Measurements from ENCODE around the gene ITPK1. TPM values are rescaled to one million over a fixed set of nuclear protein-coding genes. Genes with fewer than 3 reads are reported as not detected.
A peak's percentile ranks its signal among the peaks of the same experiment; 100 is the strongest.

The ITPK1 gene
- polyA plus RNA-seq, 1 of the 3 experiments (the other 2 are of a cell fraction) = 23.2 TPM

- DNase-seq = no peak
- no peak overlapping the region for H3K4me3 ChIP-seq (ENCODE audit: low read depth in 2 of 2, low read length in 1 of 2)
- no peaks in the 10 kb centered on the region for H3K27me3 ChIP-seq (ENCODE audit: insufficient read depth)
- H3K79me2 ChIP-seq (ENCODE audit: insufficient read depth) = no peaks in the 10 kb centered on the region
- H3K4me1 ChIP-seq (ENCODE audit: control insufficient read depth in 1 of 2, insufficient read depth in 2 of 2, low read depth in 1 of 2, low read length in 1 of 2) = peaks cover 0 to 67% of the 10 kb centered on the region in 2 experiments; a peak in 1 of 4 replicates
- 86% methylated on average over 17 of the region's 35 CpGs for WGBS (ENCODE audit: low lambda C conversion rate)
- CTCF ChIA-PET = interaction anchor here (0.7 to 4.0 kb wide), 8 partner anchors 9 to 200 kb away, joined by 3 to 34 read pairs (median 4); no protein-coding TSS in a partner anchor
- no peaks in the 10 kb centered on the region for H4K20me1 ChIP-seq (ENCODE audit: insufficient read depth)
- no peak overlapping the region for H2AFZ ChIP-seq (ENCODE audit: low read depth)
- POLR2A ChIA-PET = interaction anchor here (0.6 to 5.3 kb wide), 15 partner anchors 9 to 537 kb away, joined by 3 to 141 read pairs (median 3); partner anchors contain the start of gene CHGA
- H3F3A ChIP-seq (replicated peaks; ENCODE audit: insufficient read depth) = no peaks in the 10 kb centered on the region
- peaks cover 0 to 2% of the 10 kb centered on the region in 2 experiments for H3K36me3 ChIP-seq (replicated peaks in 1 of 2; ENCODE audit: control insufficient read depth in 1 of 2, insufficient read depth in 2 of 2, low read length in 1 of 2)
- no peaks in the 10 kb centered on the region for H3K9me2 ChIP-seq
- H3K27ac ChIP-seq (ENCODE audit: low read depth in 2 of 2, low read length in 1 of 2) = peak overlapping the region in 1 of 2 experiments; percentile 72; a peak in 2 of 4 replicates
- no peak overlapping the region for H3K9ac ChIP-seq
- no peaks in the 10 kb centered on the region for H3K9me3 ChIP-seq
- H3K4me2 ChIP-seq = no peak overlapping the region
- TF ChIP-seq FOSL2 (IDR thresholded peaks at IDR 0.05; ENCODE audit: borderline replicate concordance, low read depth) (no peak), USF1 (IDR thresholded peaks at IDR 0.05; ENCODE audit: borderline replicate concordance, low read depth) (no peak), ELF1 (IDR thresholded peaks at IDR 0.05) (no peak), REST (IDR thresholded peaks at IDR 0.05; ENCODE audit: low read depth, low read length) (no peak), FOXM1 (IDR thresholded peaks at IDR 0.05; ENCODE audit: low read depth) (no peak), SMC3 (IDR thresholded peaks at IDR 0.05; ENCODE audit: low read depth, low read length) (no peak), YY1 (IDR thresholded peaks at IDR 0.05; ENCODE audit: low read depth) (no peak), MXI1 (IDR thresholded peaks at IDR 0.05; ENCODE audit: low read depth, low read length) (no peak), FOXJ3 (CRISPR knock-in tag; IDR thresholded peaks at IDR 0.05) (no peak), CTCF (IDR thresholded peaks at IDR 0.05) (no peak), GATA2 (CRISPR knock-in tag; IDR thresholded peaks at IDR 0.05) (no peak), TEAD4 (IDR thresholded peaks at IDR 0.05; ENCODE audit: borderline replicate concordance, insufficient read depth) (no peak), POLR2AphosphoS5 (IDR thresholded peaks at IDR 0.05; ENCODE audit: low read depth, low read length) (no peak), RCOR1 (IDR thresholded peaks at IDR 0.05; ENCODE audit: low read length) (no peak)
These were observed 183.0 kb downstream of the ITPK1 start for GRCh38 chr14:92932448-92933395.

All from SK-N-SH (cell line).